Measurements from ENCODE around the gene XPC. TPM values are rescaled to one million over a fixed set of nuclear protein-coding genes. Genes with fewer than 3 reads are reported as not detected.

XPC gene
- total RNA-seq, 2 donors from 2014 or later, result 33.2 to 34.9 TPM

- intact Hi-C loops (cut with DNase I), result no loop called here
- TF ChIP-seq POLR2A (IDR thresholded peaks at IDR 0.05), result no peak
- no peak for TF ChIP-seq CTCF (IDR thresholded peaks at IDR 0.05)
- WGBS, 2 donors, result 45 to 76% methylated on average over 1 of the region's 1 CpG
- Histone ChIP-seq H3K27ac (no peak overlapping the region), H3K36me3 (replicated peaks in 1 of 2; ENCODE audit: insufficient read depth in 1 of 2, low read depth in 2 of 2) (no peaks in the 10 kb centered on the region), H3K4me3 (no peak overlapping the region), H3K9me3 (no peaks in the 10 kb centered on the region), H3K4me1 (no peaks in the 10 kb centered on the region), H3K27me3 (no peaks in the 10 kb centered on the region)
- ATAC-seq, result no peak
- no peak for DNase-seq
These were observed 45.2 kb upstream of the XPC start for GRCh38 chr3:14223595-14223994.

- no peaks in the 10 kb centered on the region for H3K9me3 ChIP-seq
- ATAC-seq (no peak), DNase-seq (no peak)
- WGBS, 2 donors, result 81 to 85% methylated on average over 3 of the region's 3 CpGs
- no peaks in the 10 kb centered on the region for H3K4me1 ChIP-seq
- no peaks in the 10 kb centered on the region for H3K36me3 ChIP-seq (replicated peaks in 1 of 2; ENCODE audit: insufficient read depth in 1 of 2, low read depth in 2 of 2)
- TF ChIP-seq CTCF (IDR thresholded peaks at IDR 0.05) (no peak), POLR2A (IDR thresholded peaks at IDR 0.05) (no peak)
- intact Hi-C loops (cut with DNase I), result no loop called here
- no peaks in the 10 kb centered on the region for H3K27me3 ChIP-seq
- no peak overlapping the region for H3K27ac ChIP-seq
- no peak overlapping the region for H3K4me3 ChIP-seq
These were observed 44.6 kb upstream of the XPC start for GRCh38 chr3:14222900-14223594.

- H3K9me3 ChIP-seq, result no peaks in the 10 kb centered on the region
- no peak overlapping the region for H3K27ac ChIP-seq
- H3K27me3 ChIP-seq, result no peaks in the 10 kb centered on the region
- no peak overlapping the region for H3K4me3 ChIP-seq
- WGBS, 2 donors, result 45 to 56% methylated on average over 1 of the region's 1 CpG
- H3K36me3 ChIP-seq (replicated peaks in 1 of 2; ENCODE audit: insufficient read depth in 1 of 2, low read depth in 2 of 2), result no peaks in the 10 kb centered on the region
- no peaks in the 10 kb centered on the region for H3K4me1 ChIP-seq
- TF ChIP-seq CTCF (IDR thresholded peaks at IDR 0.05), result no peak
- TF ChIP-seq POLR2A (IDR thresholded peaks at IDR 0.05), result no peak
- ATAC-seq, result no peak
- DNase-seq, result no peak
- intact Hi-C loops (cut with DNase I), result no loop called here
These were observed 44.1 kb upstream of the XPC start for GRCh38 chr3:14222457-14222856.

GRCh38 chr3:14221902-14222301 lies 43.5 kb upstream of the XPC start:
- no peak for DNase-seq
- no peaks in the 10 kb centered on the region for H3K9me3 ChIP-seq
- H3K27ac ChIP-seq, result no peak overlapping the region
- H3K36me3 ChIP-seq (replicated peaks in 1 of 2; ENCODE audit: insufficient read depth in 1 of 2, low read depth in 2 of 2), result no peaks in the 10 kb centered on the region
- no peaks in the 10 kb centered on the region for H3K27me3 ChIP-seq
- TF ChIP-seq CTCF (IDR thresholded peaks at IDR 0.05), result no peak
- no peak for TF ChIP-seq POLR2A (IDR thresholded peaks at IDR 0.05)
- WGBS, 2 donors, result 75 to 83% methylated on average over 1 of the region's 1 CpG
- intact Hi-C loops (cut with DNase I), result no loop called here
- H3K4me3 ChIP-seq, result no peak overlapping the region
- no peaks in the 10 kb centered on the region for H3K4me1 ChIP-seq
- ATAC-seq, result no peak

GRCh38 chr3:14220933-14221332 lies 42.5 kb upstream of the XPC start:
- TF ChIP-seq CTCF (IDR thresholded peaks at IDR 0.05), result no peak
- Histone ChIP-seq H3K36me3 (replicated peaks in 1 of 2; ENCODE audit: insufficient read depth in 1 of 2, low read depth in 2 of 2) (no peaks in the 10 kb centered on the region), H3K27ac (no peak overlapping the region), H3K27me3 (no peaks in the 10 kb centered on the region), H3K4me3 (no peak overlapping the region), H3K9me3 (no peaks in the 10 kb centered on the region), H3K4me1 (no peaks in the 10 kb centered on the region)
- intact Hi-C loops (cut with DNase I), result no loop called here
- DNase-seq (no peak), ATAC-seq (no peak)
- whole genome bisulfite sequencing, 2 donors, result 65 to 69% methylated on average over 1 of the region's 1 CpG
